Smooth muscle cell (in vitro differentiated cells): Measurements from ENCODE around the gene DLG2. TPM values are rescaled to one million over a fixed set of nuclear protein-coding genes. Genes with fewer than 3 reads are reported as not detected.

Source experiments
- DNase-seq: peaks from one replicate; lab custom pipeline; 2025; ENCODE audit not compliant: unreplicated experiment; lab: John Stamatoyannopoulos, UW
- H2AFZ ChIP-seq: fragments of 200-600 bp; sonication (generic); 2 replicates; pipeline ENCODE4 v1.6.0; 2016; ENCODE audit warnings: antibody characterized with exemption, low read depth, mild to moderate bottlenecking
- H3F3A ChIP-seq: fragments of 200-600 bp; sonication (generic); 2 replicates; pipeline ENCODE4 v1.6.0; 2017; ENCODE audit warnings: antibody characterized with exemption, low read depth
- H3K27ac ChIP-seq: fragments of 200-600 bp; sonication (generic); 2 replicates; pipeline ENCODE4 v1.5.1; 2016; ENCODE audit warnings: low read depth, mild to moderate bottlenecking
- H3K27me3 ChIP-seq: fragments of 200-600 bp; sonication (generic); 2 replicates; pipeline ENCODE4 v1.6.1; 2016; ENCODE audit warnings: low read depth, mild to moderate bottlenecking
- H3K36me3 ChIP-seq: fragments of 200-600 bp; sonication (generic); 2 replicates; pipeline ENCODE4 v1.5.1; 2016; ENCODE audit warnings: low read depth
- H3K4me1 ChIP-seq: fragments of 200-600 bp; sonication (generic); 2 replicates; pipeline ENCODE4 v1.5.1; 2016; ENCODE audit warnings: low read depth
- H3K4me2 ChIP-seq: fragments of 200-600 bp; sonication (generic); 2 replicates; pipeline ENCODE4 v1.6.0; 2016; ENCODE audit warnings: mild to moderate bottlenecking
- H3K4me3 ChIP-seq: fragments of 200-600 bp; sonication (generic); 2 replicates; pipeline ENCODE4 v1.5.1; 2016; ENCODE audit warnings: mild to moderate bottlenecking
- H3K79me2 ChIP-seq: fragments of 200-600 bp; sonication (generic); 2 replicates; pipeline ENCODE4 v1.6.0; 2016; ENCODE audit warnings: low read depth, mild to moderate bottlenecking
- H3K9ac ChIP-seq: fragments of 200-600 bp; sonication (generic); 2 replicates; pipeline ENCODE4 v1.6.0; 2016; ENCODE audit warnings: low read depth
- H3K9me3 ChIP-seq: fragments of 200-600 bp; sonication (generic); replicated peaks from 2 replicates; pipeline ENCODE4 v1.5.1; 2016; ENCODE audit warnings: low read depth
- H4K20me1 ChIP-seq: fragments of 200-600 bp; sonication (generic); 2 replicates; pipeline ENCODE4 v1.6.0; 2016; ENCODE audit warnings: low read depth
- WGBS: methylation state at CpG from one replicate; pipeline ENCODE4 v1.1.7; 2016; ENCODE audit warnings: low lambda C conversion rate; 5-methylcytosine and 5-hydroxymethylcytosine counted together
- polyA plus RNA-seq: library from polyadenylated mRNA; unstranded; fragments of >200 nt; fragmentation: Nextera tagmentation; extraction: Ambion mirVana; gene quantifications from 2 replicates; pipeline ENCODE4 v1.2.1, GENCODE V29; 2016
- total RNA-seq: library from RNA; depleted of rRNA; stranded (reverse); fragments of >200 nt; gene quantifications from 2 replicates; pipeline ENCODE4 v1.2.3, GENCODE V29; 2014
- TF ChIP-seq, protein P1 (sequence below): fragments of 200-600 bp; sonication (generic); IDR thresholded peaks from 2 replicates; pipeline ENCODE4 v1.5.1; 2017; ENCODE audit warnings: borderline replicate concordance, mild to moderate bottlenecking, antibody characterized with exemption; ENCODE audit not compliant: insufficient read depth, poor library complexity, severe bottlenecking

The DLG2 gene
- total and polyA plus RNA-seq, 2 experiments from 2014 or later: 0.74 to 1.1 TPM

DNA sequence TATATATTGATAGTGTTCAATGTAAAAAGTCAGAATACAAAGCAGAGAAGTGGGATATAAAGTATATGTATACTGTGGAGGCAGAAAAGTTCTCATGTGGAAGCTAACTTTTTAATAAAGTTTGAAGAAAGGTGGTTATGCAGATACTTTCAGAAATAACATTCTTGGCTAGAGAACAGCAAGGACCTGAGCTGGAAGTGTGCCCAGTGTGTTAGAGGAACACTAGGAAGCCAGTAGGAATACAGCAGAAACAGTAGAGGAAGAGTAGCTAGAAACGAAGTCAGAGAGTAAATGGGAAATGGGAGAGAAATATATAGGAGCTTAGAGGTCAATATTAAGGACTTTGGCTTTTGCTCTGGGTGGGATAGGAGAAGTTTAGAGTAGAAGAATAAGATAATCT is 1876.1 kb downstream of the DLG2 start:
- H3K4me3 ChIP-seq: no peak overlapping the region
- TF ChIP-seq, protein P1, sequence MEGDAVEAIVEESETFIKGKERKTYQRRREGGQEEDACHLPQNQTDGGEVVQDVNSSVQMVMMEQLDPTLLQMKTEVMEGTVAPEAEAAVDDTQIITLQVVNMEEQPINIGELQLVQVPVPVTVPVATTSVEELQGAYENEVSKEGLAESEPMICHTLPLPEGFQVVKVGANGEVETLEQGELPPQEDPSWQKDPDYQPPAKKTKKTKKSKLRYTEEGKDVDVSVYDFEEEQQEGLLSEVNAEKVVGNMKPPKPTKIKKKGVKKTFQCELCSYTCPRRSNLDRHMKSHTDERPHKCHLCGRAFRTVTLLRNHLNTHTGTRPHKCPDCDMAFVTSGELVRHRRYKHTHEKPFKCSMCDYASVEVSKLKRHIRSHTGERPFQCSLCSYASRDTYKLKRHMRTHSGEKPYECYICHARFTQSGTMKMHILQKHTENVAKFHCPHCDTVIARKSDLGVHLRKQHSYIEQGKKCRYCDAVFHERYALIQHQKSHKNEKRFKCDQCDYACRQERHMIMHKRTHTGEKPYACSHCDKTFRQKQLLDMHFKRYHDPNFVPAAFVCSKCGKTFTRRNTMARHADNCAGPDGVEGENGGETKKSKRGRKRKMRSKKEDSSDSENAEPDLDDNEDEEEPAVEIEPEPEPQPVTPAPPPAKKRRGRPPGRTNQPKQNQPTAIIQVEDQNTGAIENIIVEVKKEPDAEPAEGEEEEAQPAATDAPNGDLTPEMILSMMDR: no peak
- 81% methylated on average over 1 of the region's 1 CpG for WGBS
- DNase-seq: no peak
- H3K9ac ChIP-seq: no peak overlapping the region
- H3K9me3 ChIP-seq: no peaks in the 10 kb centered on the region
- H3K27me3 ChIP-seq: no peaks in the 10 kb centered on the region
- H4K20me1 ChIP-seq: no peaks in the 10 kb centered on the region
- no peak overlapping the region for H3K27ac ChIP-seq
- H3F3A ChIP-seq: no peaks in the 10 kb centered on the region
- H3K36me3 ChIP-seq: no peaks in the 10 kb centered on the region
- no peaks in the 10 kb centered on the region for H3K79me2 ChIP-seq
- H2AFZ ChIP-seq: no peak overlapping the region
- no peak overlapping the region for H3K4me2 ChIP-seq
- no peaks in the 10 kb centered on the region for H3K4me1 ChIP-seq

DNA sequence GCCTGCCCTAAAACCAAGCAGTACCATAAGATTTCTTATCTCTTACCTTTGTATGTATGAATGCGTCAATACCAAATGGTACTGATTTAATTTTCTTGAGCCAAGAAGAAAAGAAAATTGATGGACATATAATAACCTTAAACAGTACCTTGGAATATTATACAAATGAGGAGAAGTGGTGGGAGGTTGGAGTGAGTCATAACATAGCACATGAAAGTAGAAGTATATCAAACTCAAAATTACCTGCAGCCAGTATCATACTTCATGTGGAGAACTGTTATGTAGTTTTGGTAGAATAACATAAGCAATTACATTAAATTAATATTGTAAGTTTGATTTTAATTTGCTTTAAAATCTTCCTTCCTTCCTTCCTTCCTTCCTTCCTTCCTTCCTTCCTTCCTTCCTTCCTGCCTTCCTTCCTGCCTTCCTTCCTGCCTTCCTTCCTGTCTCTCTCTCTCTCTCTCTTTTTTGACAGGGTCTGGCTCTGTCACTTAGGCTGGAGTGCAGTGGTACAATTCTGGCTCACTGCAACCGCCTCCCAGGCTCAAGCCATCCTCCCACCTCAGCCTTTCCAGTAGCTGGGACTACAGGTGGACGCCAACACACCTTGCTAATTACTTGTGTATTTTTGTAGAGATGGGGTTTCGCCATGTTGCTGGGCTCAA is 1880.1 kb downstream of the DLG2 start:
- H3F3A ChIP-seq: no peaks in the 10 kb centered on the region
- H3K79me2 ChIP-seq: no peaks in the 10 kb centered on the region
- 96% methylated on average over 4 of the region's 4 CpGs for WGBS

DNA sequence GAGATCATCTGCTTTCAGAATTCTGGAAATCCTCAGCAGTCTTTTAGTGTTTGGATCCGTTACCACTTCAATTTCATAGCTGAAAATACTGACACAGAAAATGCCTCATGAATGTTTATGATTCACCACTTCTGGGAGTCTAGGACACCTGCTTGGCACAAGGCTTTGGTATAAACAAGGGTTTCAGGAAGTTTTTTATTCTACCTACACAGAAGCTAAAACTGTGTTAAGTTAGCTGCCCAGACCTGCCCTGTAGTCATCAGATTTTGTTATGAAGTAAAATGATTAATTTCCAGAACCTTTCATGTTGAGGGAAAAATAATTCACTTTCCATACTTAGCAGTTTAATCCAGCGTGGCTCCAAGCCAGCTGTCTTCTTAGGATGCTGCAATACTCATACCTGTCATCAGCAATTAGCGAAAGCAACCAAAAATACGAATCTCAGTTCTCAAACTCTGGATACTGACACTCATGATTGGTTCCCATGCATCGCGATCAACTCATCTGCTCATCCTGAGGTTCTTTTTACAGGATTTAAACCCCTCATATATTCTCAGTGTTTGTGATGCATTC is 1882.4 kb downstream of the DLG2 start:
- H3K4me1 ChIP-seq: no peaks in the 10 kb centered on the region
- TF ChIP-seq, protein P1: no peak
- H3F3A ChIP-seq: no peaks in the 10 kb centered on the region
- no peak for DNase-seq
- no peak overlapping the region for H3K27ac ChIP-seq
- H2AFZ ChIP-seq: no peak overlapping the region
- no peak overlapping the region for H3K4me3 ChIP-seq
- WGBS: 95% methylated on average over 6 of the region's 6 CpGs
- H3K9ac ChIP-seq: no peak overlapping the region
- no peaks in the 10 kb centered on the region for H3K36me3 ChIP-seq
- no peaks in the 10 kb centered on the region for H3K27me3 ChIP-seq
- H3K9me3 ChIP-seq: no peaks in the 10 kb centered on the region
- H4K20me1 ChIP-seq: no peaks in the 10 kb centered on the region
- no peaks in the 10 kb centered on the region for H3K79me2 ChIP-seq
- H3K4me2 ChIP-seq: no peak overlapping the region

More for the DNA sequence above, 1880.1 kb downstream of the DLG2 start:
- H4K20me1 ChIP-seq: no peaks in the 10 kb centered on the region
- no peak overlapping the region for H3K9ac ChIP-seq
- TF ChIP-seq, protein P1: no peak
- no peak overlapping the region for H3K4me2 ChIP-seq
- H3K4me3 ChIP-seq: no peak overlapping the region
- DNase-seq: no peak
- H3K27me3 ChIP-seq: no peaks in the 10 kb centered on the region
- H3K36me3 ChIP-seq: no peaks in the 10 kb centered on the region
- no peak overlapping the region for H3K27ac ChIP-seq
- no peak overlapping the region for H2AFZ ChIP-seq
- no peaks in the 10 kb centered on the region for H3K9me3 ChIP-seq
- no peaks in the 10 kb centered on the region for H3K4me1 ChIP-seq

DNA sequence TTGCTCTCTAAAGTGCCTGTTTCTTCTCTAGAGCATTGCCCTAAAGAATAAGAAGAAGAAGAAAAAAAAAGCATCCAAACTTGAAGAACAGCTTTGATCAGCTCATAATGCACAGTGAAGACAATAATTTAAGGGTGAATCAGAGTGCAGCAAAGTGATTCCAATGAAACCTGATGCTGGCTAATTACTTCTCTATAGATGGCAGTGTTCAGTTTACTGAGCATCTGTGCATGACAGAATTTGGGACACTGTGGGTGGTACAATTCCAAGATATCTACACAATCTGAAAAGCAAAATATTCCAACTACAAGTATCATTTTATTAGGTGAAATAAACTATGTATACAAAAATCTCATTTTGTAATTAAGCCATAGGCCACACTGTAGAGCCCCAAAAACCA is 1890.5 kb downstream of the DLG2 start:
- Histone ChIP-seq H3K27me3 (no peaks in the 10 kb centered on the region), H3F3A (no peaks in the 10 kb centered on the region), H3K36me3 (no peaks in the 10 kb centered on the region), H3K9me3 (no peaks in the 10 kb centered on the region), H3K4me2 (no peak overlapping the region), H3K4me3 (no peak overlapping the region), H3K27ac (no peak overlapping the region), H3K9ac (no peak overlapping the region), H2AFZ (no peak overlapping the region), H3K79me2 (no peaks in the 10 kb centered on the region), H3K4me1 (no peaks in the 10 kb centered on the region), H4K20me1 (no peaks in the 10 kb centered on the region)
- DNase-seq: no peak
- TF ChIP-seq, protein P1: no peak
